ENCODE measurements around the gene MFRP. TPM values are rescaled to one million over a fixed set of nuclear protein-coding genes. Genes with fewer than 3 reads are reported as not detected.

MFRP gene
- total RNA-seq, 1 experiment from 2014 or later, result not detected

DNA sequence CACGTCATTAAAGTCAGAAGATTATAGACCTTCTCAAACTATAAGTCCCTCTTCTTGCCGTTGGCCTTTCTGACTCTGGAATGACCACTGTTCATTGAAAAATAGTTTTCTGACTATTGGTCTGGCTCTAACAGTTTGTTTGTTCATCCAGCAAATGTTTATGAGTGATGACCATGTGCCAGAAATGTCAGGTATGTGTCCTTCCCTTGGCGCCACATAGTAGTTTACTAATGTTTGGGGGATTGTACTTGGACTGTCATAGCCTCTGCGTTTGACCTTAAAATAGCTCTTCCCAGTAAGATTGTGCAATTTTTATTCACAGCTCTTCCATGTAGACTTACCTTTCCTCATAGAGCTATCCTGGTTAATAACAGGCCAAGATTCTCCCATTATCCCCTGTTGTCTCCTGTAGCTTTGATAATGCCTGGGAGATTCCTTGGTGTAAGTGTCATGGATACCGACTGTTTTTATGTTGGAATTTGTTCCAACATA, 43.2 kb downstream of the MFRP start:
- peaks cover 27% of the 10 kb centered on the region for H3K36me3 ChIP-seq (ENCODE audit: control insufficient read depth, insufficient read depth, low read length)
- intact Hi-C loops (cut with micrococcal nuclease; ENCODE audit: unreplicated experiment), result no loop called here
- POLR2A ChIA-PET, result no interaction called here
- in situ Hi-C loops (cut with HindIII; ENCODE audit: low pct_unique_long_range_greater_than_20kb, low sequenced_read_pairs), result no loop called here
- ATAC-seq (no peak), DNase-seq (ENCODE audit: low read depth, low spot score) (no peak)
- no peaks in the 10 kb centered on the region for H3K9me3 ChIP-seq (ENCODE audit: control insufficient read depth, insufficient read depth, low read depth, low read length)
- BruUV-seq (replicated peaks), result no TSS peak
- CTCF ChIA-PET, result no interaction called here
- H3K4me3 ChIP-seq (ENCODE audit: low read depth in 2 of 2, low read length in 2 of 2), result no peak overlapping the region
- no peak overlapping the region for H3K27ac ChIP-seq (ENCODE audit: low read length)
- no peaks in the 10 kb centered on the region for H3K27me3 ChIP-seq (ENCODE audit: control insufficient read depth, insufficient read depth, low read length)
- TF ChIP-seq SIN3A (IDR thresholded peaks at IDR 0.05; ENCODE audit: borderline replicate concordance, insufficient read depth, low read depth, low read length) (no peak), POLR2AphosphoS5 (IDR thresholded peaks at IDR 0.05; ENCODE audit: low read depth, low read length) (no peak), TCF7L2 (IDR thresholded peaks at IDR 0.05; ENCODE audit: low read depth, low read length) (no peak)
- TF ChIP-seq, protein P1, sequence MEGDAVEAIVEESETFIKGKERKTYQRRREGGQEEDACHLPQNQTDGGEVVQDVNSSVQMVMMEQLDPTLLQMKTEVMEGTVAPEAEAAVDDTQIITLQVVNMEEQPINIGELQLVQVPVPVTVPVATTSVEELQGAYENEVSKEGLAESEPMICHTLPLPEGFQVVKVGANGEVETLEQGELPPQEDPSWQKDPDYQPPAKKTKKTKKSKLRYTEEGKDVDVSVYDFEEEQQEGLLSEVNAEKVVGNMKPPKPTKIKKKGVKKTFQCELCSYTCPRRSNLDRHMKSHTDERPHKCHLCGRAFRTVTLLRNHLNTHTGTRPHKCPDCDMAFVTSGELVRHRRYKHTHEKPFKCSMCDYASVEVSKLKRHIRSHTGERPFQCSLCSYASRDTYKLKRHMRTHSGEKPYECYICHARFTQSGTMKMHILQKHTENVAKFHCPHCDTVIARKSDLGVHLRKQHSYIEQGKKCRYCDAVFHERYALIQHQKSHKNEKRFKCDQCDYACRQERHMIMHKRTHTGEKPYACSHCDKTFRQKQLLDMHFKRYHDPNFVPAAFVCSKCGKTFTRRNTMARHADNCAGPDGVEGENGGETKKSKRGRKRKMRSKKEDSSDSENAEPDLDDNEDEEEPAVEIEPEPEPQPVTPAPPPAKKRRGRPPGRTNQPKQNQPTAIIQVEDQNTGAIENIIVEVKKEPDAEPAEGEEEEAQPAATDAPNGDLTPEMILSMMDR (IDR thresholded peaks at IDR 0.05), result no peak
- TF ChIP-seq, protein P2, sequence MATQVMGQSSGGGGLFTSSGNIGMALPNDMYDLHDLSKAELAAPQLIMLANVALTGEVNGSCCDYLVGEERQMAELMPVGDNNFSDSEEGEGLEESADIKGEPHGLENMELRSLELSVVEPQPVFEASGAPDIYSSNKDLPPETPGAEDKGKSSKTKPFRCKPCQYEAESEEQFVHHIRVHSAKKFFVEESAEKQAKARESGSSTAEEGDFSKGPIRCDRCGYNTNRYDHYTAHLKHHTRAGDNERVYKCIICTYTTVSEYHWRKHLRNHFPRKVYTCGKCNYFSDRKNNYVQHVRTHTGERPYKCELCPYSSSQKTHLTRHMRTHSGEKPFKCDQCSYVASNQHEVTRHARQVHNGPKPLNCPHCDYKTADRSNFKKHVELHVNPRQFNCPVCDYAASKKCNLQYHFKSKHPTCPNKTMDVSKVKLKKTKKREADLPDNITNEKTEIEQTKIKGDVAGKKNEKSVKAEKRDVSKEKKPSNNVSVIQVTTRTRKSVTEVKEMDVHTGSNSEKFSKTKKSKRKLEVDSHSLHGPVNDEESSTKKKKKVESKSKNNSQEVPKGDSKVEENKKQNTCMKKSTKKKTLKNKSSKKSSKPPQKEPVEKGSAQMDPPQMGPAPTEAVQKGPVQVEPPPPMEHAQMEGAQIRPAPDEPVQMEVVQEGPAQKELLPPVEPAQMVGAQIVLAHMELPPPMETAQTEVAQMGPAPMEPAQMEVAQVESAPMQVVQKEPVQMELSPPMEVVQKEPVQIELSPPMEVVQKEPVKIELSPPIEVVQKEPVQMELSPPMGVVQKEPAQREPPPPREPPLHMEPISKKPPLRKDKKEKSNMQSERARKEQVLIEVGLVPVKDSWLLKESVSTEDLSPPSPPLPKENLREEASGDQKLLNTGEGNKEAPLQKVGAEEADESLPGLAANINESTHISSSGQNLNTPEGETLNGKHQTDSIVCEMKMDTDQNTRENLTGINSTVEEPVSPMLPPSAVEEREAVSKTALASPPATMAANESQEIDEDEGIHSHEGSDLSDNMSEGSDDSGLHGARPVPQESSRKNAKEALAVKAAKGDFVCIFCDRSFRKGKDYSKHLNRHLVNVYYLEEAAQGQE (IDR thresholded peaks at IDR 0.05; ENCODE audit: insufficient read depth in 1 of 2, low read depth in 2 of 2, low read length in 1 of 2), result no peak
- no peaks in the 10 kb centered on the region for H3K4me1 ChIP-seq (ENCODE audit: control insufficient read depth, insufficient read depth, low read length)

DNA sequence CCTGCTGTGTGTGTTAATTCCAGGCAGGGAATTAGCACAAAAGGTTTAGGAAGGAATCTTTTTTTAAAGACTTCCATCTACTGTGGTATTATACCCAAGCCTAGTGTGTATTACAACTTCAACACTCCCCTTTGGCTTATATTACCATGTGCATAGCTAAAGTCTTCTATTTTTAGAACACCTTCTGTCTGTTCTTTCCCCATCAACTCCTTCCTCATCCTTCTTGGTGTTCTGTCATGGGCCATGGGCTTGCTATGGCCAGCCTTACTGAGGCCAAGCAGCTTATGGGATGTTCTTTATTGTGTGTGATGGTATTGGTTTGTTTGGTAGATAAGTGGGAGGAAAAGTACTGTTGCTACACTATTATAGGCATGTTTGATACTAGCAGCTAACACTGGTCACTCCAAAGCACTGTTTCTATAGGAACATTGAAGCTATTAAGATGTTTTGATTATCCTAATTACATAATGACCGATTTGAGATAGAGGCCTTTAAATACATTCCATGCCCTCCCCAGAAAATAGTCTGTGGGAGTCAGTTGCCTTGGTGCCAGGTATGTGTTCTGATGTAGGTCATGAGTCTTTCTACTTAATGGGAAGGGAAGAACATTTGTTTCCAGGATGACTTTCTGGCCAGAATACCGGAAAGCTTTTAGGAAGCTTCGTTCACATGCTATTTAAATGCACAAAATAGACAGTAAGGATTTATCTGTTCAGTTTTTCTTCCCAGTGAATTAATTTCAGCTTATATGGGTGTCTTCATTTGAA, 46.1 kb downstream of the MFRP start:
- H3K9me3 ChIP-seq (ENCODE audit: control insufficient read depth, insufficient read depth, low read depth, low read length), result no peaks in the 10 kb centered on the region
- peaks cover 33% of the 10 kb centered on the region for H3K36me3 ChIP-seq (ENCODE audit: control insufficient read depth, insufficient read depth, low read length)
- no peak overlapping the region for H3K4me3 ChIP-seq (ENCODE audit: low read depth in 2 of 2, low read length in 2 of 2)
- H3K27ac ChIP-seq (ENCODE audit: low read length), result no peak overlapping the region
- CTCF ChIA-PET, result no interaction called here
- DNase-seq (ENCODE audit: low read depth, low spot score), result no peak
- no peaks in the 10 kb centered on the region for H3K27me3 ChIP-seq (ENCODE audit: control insufficient read depth, insufficient read depth, low read length)
- no peaks in the 10 kb centered on the region for H3K4me1 ChIP-seq (ENCODE audit: control insufficient read depth, insufficient read depth, low read length)
- no peak for ATAC-seq
- TF ChIP-seq, protein P1 (IDR thresholded peaks at IDR 0.05), result no peak
- TF ChIP-seq TCF7L2 (IDR thresholded peaks at IDR 0.05; ENCODE audit: low read depth, low read length) (no peak), POLR2AphosphoS5 (IDR thresholded peaks at IDR 0.05; ENCODE audit: low read depth, low read length) (no peak), SIN3A (IDR thresholded peaks at IDR 0.05; ENCODE audit: borderline replicate concordance, insufficient read depth, low read depth, low read length) (no peak)
- TF ChIP-seq, protein P2 (IDR thresholded peaks at IDR 0.05; ENCODE audit: insufficient read depth in 1 of 2, low read depth in 2 of 2, low read length in 1 of 2), result no peak
- POLR2A ChIA-PET, result no interaction called here
- intact Hi-C loops (cut with micrococcal nuclease; ENCODE audit: unreplicated experiment), result no loop called here
- no TSS peak for BruUV-seq (replicated peaks)
- in situ Hi-C loops (cut with HindIII; ENCODE audit: low pct_unique_long_range_greater_than_20kb, low sequenced_read_pairs), result no loop called here
